ENCODE data around the gene CNTN4.
"Not testable (repeated sequence)": the region's sequence is repeated elsewhere in the genome, so short reads cannot be mapped to it uniquely, and the experiment has no call there.

CNTN4 gene

DNA sequence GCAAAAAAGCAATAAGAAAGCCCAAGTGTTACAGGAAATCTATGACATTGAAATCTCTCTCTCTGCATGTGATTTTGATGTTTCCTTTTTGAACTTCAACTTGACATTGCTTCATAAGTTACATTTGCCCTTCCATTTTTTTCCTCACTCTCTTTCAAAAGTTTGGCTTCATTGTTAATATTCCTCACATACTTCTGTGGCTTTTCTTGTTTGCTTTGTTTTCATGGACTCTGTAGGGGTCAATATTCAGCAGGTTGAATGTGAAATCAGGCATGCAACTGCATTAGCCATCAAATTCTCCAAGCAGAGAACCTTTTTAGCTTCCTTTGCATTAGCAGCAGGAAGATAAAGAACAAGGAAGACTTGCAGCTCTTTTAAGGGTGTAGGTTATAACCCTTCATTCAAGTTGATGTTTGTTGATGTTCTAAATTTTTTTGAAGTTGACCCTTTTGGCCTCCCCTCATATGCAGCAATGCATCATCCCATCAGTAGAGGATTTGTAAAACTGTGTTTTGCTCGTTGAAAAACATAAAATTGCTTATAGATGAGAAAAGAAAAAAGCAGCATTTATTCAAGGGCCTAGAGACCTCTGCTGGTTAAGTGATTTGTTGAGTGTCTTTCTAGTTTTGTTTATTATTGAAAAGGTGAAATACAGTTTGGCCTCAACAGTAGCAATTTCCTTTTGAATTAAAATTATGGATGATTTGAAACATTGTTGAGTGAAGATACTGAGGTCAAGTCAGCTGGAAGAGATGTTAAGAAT, 800.1 kb downstream of the CNTN4 start:
- H3K4me3 ChIP-seq (ENCODE audit: low read depth, low read length): no peak overlapping the region
- in situ Hi-C loops (cut with HindIII; ENCODE audit: low pct_ligation_motif_present, low sequenced_read_pairs): no loop called here
- H3K27me3 ChIP-seq (replicated peaks): no peaks in the 10 kb centered on the region
- no peak overlapping the region for H3K27ac ChIP-seq
- no peak for TF ChIP-seq CTCF (IDR thresholded peaks at IDR 0.05; ENCODE audit: low read depth, low read length, missing control alignments)
- no peaks in the 10 kb centered on the region for H3K36me3 ChIP-seq (replicated peaks)
- DNase-seq: no peak

- no peak for TF ChIP-seq CTCF (IDR thresholded peaks at IDR 0.05; ENCODE audit: low read depth, low read length, missing control alignments)
- no peak overlapping the region for H3K27ac ChIP-seq
- no peak overlapping the region for H3K4me3 ChIP-seq (ENCODE audit: low read depth, low read length)
- no peaks in the 10 kb centered on the region for H3K36me3 ChIP-seq (replicated peaks)
- H3K27me3 ChIP-seq (replicated peaks): no peaks in the 10 kb centered on the region
- in situ Hi-C loops (cut with HindIII; ENCODE audit: low pct_ligation_motif_present, low sequenced_read_pairs): no loop called here
- DNase-seq: no peak
Measured at GRCh38 chr3:2904054-2904453, 805.4 kb downstream of the CNTN4 start.

- TF ChIP-seq CTCF (IDR thresholded peaks at IDR 0.05; ENCODE audit: low read depth, low read length, missing control alignments): no peak
- H3K27me3 ChIP-seq (replicated peaks): no peaks in the 10 kb centered on the region
- no peaks in the 10 kb centered on the region for H3K36me3 ChIP-seq (replicated peaks)
- in situ Hi-C loops (cut with HindIII; ENCODE audit: low pct_ligation_motif_present, low sequenced_read_pairs): no loop called here
- DNase-seq: no peak
- H3K27ac ChIP-seq: no peak overlapping the region
- no peak overlapping the region for H3K4me3 ChIP-seq (ENCODE audit: low read depth, low read length)
Measured at GRCh38 chr3:2908693-2909351, 810.2 kb downstream of the CNTN4 start.

- Histone ChIP-seq H3K36me3 (replicated peaks) (no peaks in the 10 kb centered on the region), H3K4me3 (ENCODE audit: low read depth, low read length) (no peak overlapping the region), H3K27ac (no peak overlapping the region), H3K27me3 (replicated peaks) (no peaks in the 10 kb centered on the region)
- no peak for DNase-seq
- no peak for TF ChIP-seq CTCF (IDR thresholded peaks at IDR 0.05; ENCODE audit: low read depth, low read length, missing control alignments)
- in situ Hi-C loops (cut with HindIII; ENCODE audit: low pct_ligation_motif_present, low sequenced_read_pairs): no loop called here
Measured at GRCh38 chr3:2910997-2911396, 812.3 kb downstream of the CNTN4 start.

GRCh38 chr3:2915826-2916225, 817.2 kb downstream of the CNTN4 start:
- H3K27ac ChIP-seq: no peak overlapping the region
- TF ChIP-seq CTCF (IDR thresholded peaks at IDR 0.05; ENCODE audit: low read depth, low read length, missing control alignments): no peak
- in situ Hi-C loops (cut with HindIII; ENCODE audit: low pct_ligation_motif_present, low sequenced_read_pairs): no loop called here
- DNase-seq: no peak
- no peaks in the 10 kb centered on the region for H3K36me3 ChIP-seq (replicated peaks)
- no peak overlapping the region for H3K4me3 ChIP-seq (ENCODE audit: low read depth, low read length)
- no peaks in the 10 kb centered on the region for H3K27me3 ChIP-seq (replicated peaks)

- H3K27ac ChIP-seq; H3K4me3 ChIP-seq (ENCODE audit: low read depth, low read length); DNase-seq; H3K27me3 ChIP-seq (replicated peaks); in situ Hi-C loops (cut with HindIII; ENCODE audit: low pct_ligation_motif_present, low sequenced_read_pairs); H3K36me3 ChIP-seq (replicated peaks): not testable (repeated sequence)
Measured at GRCh38 chr3:2916640-2917039, 818.0 kb downstream of the CNTN4 start.

Data from brain microvascular endothelial cell (primary cell).